MM.1S (cell line): Measurements from ENCODE around the gene SAMD8.

Experiments
- EZH2phosphoT487 ChIP-seq: fragments of 300-600 bp; sonication (generic); IDR thresholded peaks from 2 replicates; pipeline ENCODE4 v1.6.1; 2018; ENCODE audit warnings: antibody characterized with exemption, low read length
- TF ChIP-seq, protein P1 (sequence below): fragments of 300-600 bp; sonication (generic); IDR thresholded peaks from 2 replicates; pipeline ENCODE4 v1.5.1; 2016; ENCODE audit warnings: antibody characterized with exemption, low read length, mixed read lengths

- TF ChIP-seq, protein P1, sequence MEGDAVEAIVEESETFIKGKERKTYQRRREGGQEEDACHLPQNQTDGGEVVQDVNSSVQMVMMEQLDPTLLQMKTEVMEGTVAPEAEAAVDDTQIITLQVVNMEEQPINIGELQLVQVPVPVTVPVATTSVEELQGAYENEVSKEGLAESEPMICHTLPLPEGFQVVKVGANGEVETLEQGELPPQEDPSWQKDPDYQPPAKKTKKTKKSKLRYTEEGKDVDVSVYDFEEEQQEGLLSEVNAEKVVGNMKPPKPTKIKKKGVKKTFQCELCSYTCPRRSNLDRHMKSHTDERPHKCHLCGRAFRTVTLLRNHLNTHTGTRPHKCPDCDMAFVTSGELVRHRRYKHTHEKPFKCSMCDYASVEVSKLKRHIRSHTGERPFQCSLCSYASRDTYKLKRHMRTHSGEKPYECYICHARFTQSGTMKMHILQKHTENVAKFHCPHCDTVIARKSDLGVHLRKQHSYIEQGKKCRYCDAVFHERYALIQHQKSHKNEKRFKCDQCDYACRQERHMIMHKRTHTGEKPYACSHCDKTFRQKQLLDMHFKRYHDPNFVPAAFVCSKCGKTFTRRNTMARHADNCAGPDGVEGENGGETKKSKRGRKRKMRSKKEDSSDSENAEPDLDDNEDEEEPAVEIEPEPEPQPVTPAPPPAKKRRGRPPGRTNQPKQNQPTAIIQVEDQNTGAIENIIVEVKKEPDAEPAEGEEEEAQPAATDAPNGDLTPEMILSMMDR: no peak
- no peak for TF ChIP-seq EZH2phosphoT487
Measured at GRCh38 chr10:75070961-75071428, 40.5 kb upstream of the SAMD8 start.
